Type B pancreatic cell (in vitro differentiated cells): ENCODE data around the gene TMEM203. TPM values are rescaled to one million over a fixed set of nuclear protein-coding genes. Genes with fewer than 3 reads are reported as not detected.

Experiments
- DNase-seq: peaks from one replicate; pipeline ENCODE4 v3.0.0; 2021; ENCODE audit warnings: mixed read lengths; ENCODE audit not compliant: unreplicated experiment; ENCODE audit errors: extremely low spot score
- H3K27ac Mint-ChIP-seq: 2 replicates; pipeline ENCODE4 v1.8.0; 2021; ENCODE audit warnings: mild to moderate bottlenecking, mixed read lengths
- H3K27me3 Mint-ChIP-seq: 2 replicates; pipeline ENCODE4 v1.8.0; 2021; ENCODE audit warnings: mixed read lengths
- H3K36me3 Mint-ChIP-seq: 2 replicates; pipeline ENCODE4 v1.8.0; 2021; ENCODE audit warnings: mixed read lengths
- H3K4me1 Mint-ChIP-seq: one replicate; pipeline ENCODE4 v1.8.0; 2021; ENCODE audit warnings: mixed read lengths; ENCODE audit not compliant: unreplicated experiment
- H3K4me3 Mint-ChIP-seq: 2 replicates; pipeline ENCODE4 v1.8.0; 2021; ENCODE audit warnings: mild to moderate bottlenecking, mixed read lengths
- H3K9me3 Mint-ChIP-seq: 2 replicates; pipeline ENCODE4 v1.8.0; 2021; ENCODE audit warnings: mixed read lengths
- total RNA-seq: library from RNA; stranded (reverse); gene quantifications from 2 replicates; pipeline ENCODE4 v1.2.1, GENCODE V29; 2021; ENCODE audit warnings: low replicate concordance
- TF ChIP-seq, protein P1 (sequence below): fragments of 200-600 bp; sonication (generic); conservative IDR thresholded peaks from 2 replicates; pipeline ENCODE4 v1.5.0; 2021; ENCODE audit warnings: antibody characterized with exemption, mild to moderate bottlenecking

The TMEM203 gene
- total RNA-seq, 1 donor from 2014 or later: 46.3 TPM

- H3K27me3 Mint-ChIP-seq: no peaks in the 10 kb centered on the region
- no peak for DNase-seq
- H3K27ac Mint-ChIP-seq: no peak overlapping the region
- no peaks in the 10 kb centered on the region for H3K4me1 Mint-ChIP-seq
- no peaks in the 10 kb centered on the region for H3K9me3 Mint-ChIP-seq
- no peak overlapping the region for H3K4me3 Mint-ChIP-seq
- H3K36me3 Mint-ChIP-seq: no peaks in the 10 kb centered on the region
- TF ChIP-seq, protein P1, sequence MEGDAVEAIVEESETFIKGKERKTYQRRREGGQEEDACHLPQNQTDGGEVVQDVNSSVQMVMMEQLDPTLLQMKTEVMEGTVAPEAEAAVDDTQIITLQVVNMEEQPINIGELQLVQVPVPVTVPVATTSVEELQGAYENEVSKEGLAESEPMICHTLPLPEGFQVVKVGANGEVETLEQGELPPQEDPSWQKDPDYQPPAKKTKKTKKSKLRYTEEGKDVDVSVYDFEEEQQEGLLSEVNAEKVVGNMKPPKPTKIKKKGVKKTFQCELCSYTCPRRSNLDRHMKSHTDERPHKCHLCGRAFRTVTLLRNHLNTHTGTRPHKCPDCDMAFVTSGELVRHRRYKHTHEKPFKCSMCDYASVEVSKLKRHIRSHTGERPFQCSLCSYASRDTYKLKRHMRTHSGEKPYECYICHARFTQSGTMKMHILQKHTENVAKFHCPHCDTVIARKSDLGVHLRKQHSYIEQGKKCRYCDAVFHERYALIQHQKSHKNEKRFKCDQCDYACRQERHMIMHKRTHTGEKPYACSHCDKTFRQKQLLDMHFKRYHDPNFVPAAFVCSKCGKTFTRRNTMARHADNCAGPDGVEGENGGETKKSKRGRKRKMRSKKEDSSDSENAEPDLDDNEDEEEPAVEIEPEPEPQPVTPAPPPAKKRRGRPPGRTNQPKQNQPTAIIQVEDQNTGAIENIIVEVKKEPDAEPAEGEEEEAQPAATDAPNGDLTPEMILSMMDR: no peak
These were observed 27.9 kb upstream of the TMEM203 start for GRCh38 chr9:137233143-137233980.

DNA sequence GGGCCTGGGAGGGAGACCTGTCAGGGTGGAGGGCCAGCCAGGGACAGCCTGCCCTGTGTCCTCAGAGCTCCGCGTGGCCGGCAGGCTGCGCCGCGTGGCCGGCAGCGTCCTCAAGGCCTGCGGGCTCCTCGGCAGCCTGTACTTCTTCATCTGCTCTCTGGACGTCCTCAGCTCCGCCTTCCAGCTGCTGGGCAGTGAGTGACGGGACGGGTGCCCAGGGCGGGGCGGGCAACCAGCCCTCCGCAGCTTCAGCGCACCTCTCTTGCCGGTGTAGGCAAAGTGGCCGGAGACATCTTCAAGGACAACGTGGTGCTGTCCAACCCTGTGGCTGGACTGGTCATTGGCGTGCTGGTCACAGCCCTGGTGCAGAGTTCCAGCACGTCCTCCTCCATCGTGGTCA is 27.1 kb upstream of the TMEM203 start:
- H3K27me3 Mint-ChIP-seq: peaks cover 2% of the 10 kb centered on the region
- TF ChIP-seq, protein P1: no peak
- H3K9me3 Mint-ChIP-seq: no peaks in the 10 kb centered on the region
- H3K4me3 Mint-ChIP-seq: no peak overlapping the region
- H3K4me1 Mint-ChIP-seq: peaks cover 3% of the 10 kb centered on the region
- DNase-seq: no peak
- no peaks in the 10 kb centered on the region for H3K36me3 Mint-ChIP-seq
- H3K27ac Mint-ChIP-seq: no peak overlapping the region

DNA sequence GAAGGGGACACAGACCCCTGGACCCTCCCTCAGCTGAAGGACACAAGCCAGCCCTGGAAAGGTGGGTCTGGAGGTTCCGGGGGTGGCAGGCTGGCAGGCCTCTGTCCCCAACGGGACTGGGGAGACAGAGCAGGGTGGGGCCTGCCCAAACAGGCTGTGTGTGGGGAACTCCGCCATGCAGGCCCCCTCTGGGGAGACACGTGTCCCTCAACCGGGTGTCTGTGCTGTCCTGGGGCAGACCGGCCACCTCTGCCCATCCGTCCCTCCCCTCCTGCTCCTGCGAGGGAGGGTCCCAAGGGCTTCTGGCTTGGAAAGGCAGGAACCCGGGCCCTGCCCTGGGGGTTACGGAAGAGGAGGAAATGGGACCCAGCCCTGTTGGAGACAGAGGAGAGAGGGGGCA is 26.7 kb upstream of the TMEM203 start:
- TF ChIP-seq, protein P1: no peak
- no peak overlapping the region for H3K27ac Mint-ChIP-seq
- peaks cover 3% of the 10 kb centered on the region for H3K27me3 Mint-ChIP-seq
- H3K9me3 Mint-ChIP-seq: no peaks in the 10 kb centered on the region
- H3K4me3 Mint-ChIP-seq: no peak overlapping the region
- peaks cover 5% of the 10 kb centered on the region for H3K4me1 Mint-ChIP-seq
- H3K36me3 Mint-ChIP-seq: no peaks in the 10 kb centered on the region
- no peak for DNase-seq

DNA sequence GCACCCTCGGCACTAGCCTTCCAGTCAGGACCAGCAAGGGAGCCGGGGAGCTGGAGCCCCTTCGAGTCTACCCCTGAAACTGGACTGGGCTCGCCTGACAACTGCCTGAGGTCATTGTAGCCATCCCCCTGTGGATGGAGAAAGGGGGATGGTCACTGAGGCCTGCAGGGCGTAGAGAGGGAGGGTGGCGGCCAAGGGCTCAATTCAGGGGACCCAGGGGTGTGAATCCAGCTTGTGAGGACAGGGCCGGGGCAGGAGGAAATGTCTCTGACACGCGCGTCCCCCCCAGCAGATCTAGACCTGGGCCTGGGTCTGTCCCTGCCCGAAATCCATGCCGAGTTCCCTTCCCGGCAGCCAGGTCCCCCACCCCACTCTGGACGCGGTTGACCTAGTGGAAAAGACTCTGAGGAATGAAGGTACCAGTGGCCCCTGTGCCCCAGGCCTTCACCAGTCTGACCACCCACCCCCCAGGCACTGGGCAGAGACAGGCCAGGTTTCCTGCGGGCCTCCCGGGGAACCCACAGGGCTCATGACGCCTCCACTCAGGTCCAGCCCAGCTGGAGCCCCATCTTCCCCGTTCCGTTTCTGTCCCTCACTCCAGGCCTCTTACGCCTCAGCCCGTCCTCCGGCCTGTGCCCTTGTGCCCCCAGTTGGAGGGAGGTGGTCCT is 26.1 kb upstream of the TMEM203 start:
- TF ChIP-seq, protein P1: no peak
- H3K4me3 Mint-ChIP-seq: no peak overlapping the region
- peaks cover 5% of the 10 kb centered on the region for H3K4me1 Mint-ChIP-seq
- DNase-seq: no peak
- H3K27ac Mint-ChIP-seq: no peak overlapping the region
- H3K27me3 Mint-ChIP-seq: peaks cover 3% of the 10 kb centered on the region
- H3K36me3 Mint-ChIP-seq: no peaks in the 10 kb centered on the region
- no peaks in the 10 kb centered on the region for H3K9me3 Mint-ChIP-seq

GRCh38 chr9:137230705-137231371 is 25.4 kb upstream of the TMEM203 start, which contains the start of gene SLC34A3:
TSS of gene SLC34A3 (plus strand) at chr9:137230901. CDS start at chr9:137231703, 802 bp downstream.
- peaks cover 3% of the 10 kb centered on the region for H3K27me3 Mint-ChIP-seq
- no peak for DNase-seq
- H3K27ac Mint-ChIP-seq: no peak within 1 kb of the TSS
- H3K9me3 Mint-ChIP-seq: no peaks in the 10 kb centered on the region
- H3K4me3 Mint-ChIP-seq: no peak within 1 kb of the TSS
- H3K36me3 Mint-ChIP-seq: no peaks in the 10 kb centered on the region
- TF ChIP-seq, protein P1: no peak
- H3K4me1 Mint-ChIP-seq: peaks cover 5% of the 10 kb centered on the region
